Endothelial cell of umbilical vein (primary cell): ENCODE measurements around the gene LLCFC1. TPM values are rescaled to one million over a fixed set of nuclear protein-coding genes. Genes with fewer than 3 reads are reported as not detected.

ENCODE experiments used
- BruUV-seq: library from RNA; stranded (reverse); fragments of 400-500 nt; replicated peaks from 2 replicates; lab custom pipeline; 2021; lab: Mats Ljungman, UMichigan
- CTCF ChIA-PET: fragments of 300-600, 350-600 bp; sonication (Branson Sonifier 250); formaldehyde crosslinking; loops from one replicate; lab custom pipeline; 2021; ENCODE audit warnings: antibody characterized with exemption, inconsistent platforms; lab: Charles Lee
- POLR2A ChIA-PET: fragments of 300-600, 350-600 bp; sonication (Branson Sonifier 250); formaldehyde crosslinking; loops from one replicate; lab custom pipeline; 2021; ENCODE audit warnings: antibody characterized with exemption, inconsistent platforms; lab: Charles Lee
- DNase-seq: peaks from one replicate; pipeline ENCODE4 v3.0.0-alpha.2; 2011; ENCODE audit warnings: low read depth, low spot score
- FAIRE-seq: peaks from 2 replicates; lab custom pipeline; 2011; peaks lifted over from hg19 to GRCh38; lab: Jason Lieb, UNC
- H2AFZ ChIP-seq: 2 replicates; pipeline ENCODE4 v1.6.0; 2012; ENCODE audit warnings: low read depth, low read length, control low read depth, inconsistent platforms
- H3K27ac ChIP-seq: 2 replicates; pipeline ENCODE4 v1.5.1; 2011; ENCODE audit warnings: low read depth, mild to moderate bottlenecking, control low read depth, low read length, moderate library complexity; ENCODE audit not compliant: insufficient read depth
- H3K27me3 ChIP-seq, 2 experiments: 2 replicates each; pipeline versions ENCODE4 v1.6.0 to v1.6.1; 2011; ENCODE audit warnings: low read length in 2 of 2, mixed read lengths in 1 of 2; ENCODE audit not compliant: control insufficient read depth in 2 of 2, insufficient read depth in 2 of 2
- H3K36me3 ChIP-seq, 2 experiments: 2 replicates in 1 of 2; 3 replicates in 1 of 2; pipeline ENCODE4 v1.5.1; 2011; ENCODE audit warnings: low read length in 2 of 2, mild to moderate bottlenecking in 1 of 2, moderate library complexity in 1 of 2; ENCODE audit not compliant: control insufficient read depth in 2 of 2, insufficient read depth in 2 of 2; ENCODE audit errors: extremely low read depth in 1 of 2
- H3K4me1 ChIP-seq: 3 replicates; pipeline ENCODE4 v1.5.1; 2011; ENCODE audit warnings: mild to moderate bottlenecking, low read length; ENCODE audit not compliant: control insufficient read depth, insufficient read depth; ENCODE audit errors: extremely low read depth
- H3K4me2 ChIP-seq: 2 replicates; pipeline ENCODE4 v1.6.1; 2011; ENCODE audit warnings: low read length, control low read depth, mixed read lengths; ENCODE audit not compliant: insufficient read depth
- H3K4me3 ChIP-seq, 3 experiments: fragments of 200-600 bp in 1 of 3; sonication (generic), shearing (Covaris generic) in 1 of 3; replicated peaks in 1 of 3; 2 replicates each; pipeline ENCODE4 v1.5.1; 2011 to 2016; ENCODE audit warnings: control low read depth in 3 of 3, low read length in 3 of 3, mild to moderate bottlenecking in 2 of 3, inconsistent platforms in 1 of 3, low read depth in 1 of 3, moderate library complexity in 1 of 3; ENCODE audit not compliant: insufficient read depth in 1 of 3
- H3K79me2 ChIP-seq: 2 replicates; pipeline ENCODE4 v1.6.0; 2012; ENCODE audit warnings: low read length, inconsistent platforms; ENCODE audit not compliant: control insufficient read depth, insufficient read depth
- H3K9ac ChIP-seq: replicated peaks from 2 replicates; pipeline ENCODE3; 2011; ENCODE audit warnings: low read length, control low read depth; ENCODE audit not compliant: insufficient read depth; ENCODE audit errors: extremely low read depth
- H3K9me1 ChIP-seq: replicated peaks from 3 replicates; pipeline ENCODE4 v1.6.0; 2011; ENCODE audit warnings: mild to moderate bottlenecking, low read length; ENCODE audit not compliant: control insufficient read depth, insufficient read depth; ENCODE audit errors: extremely low read depth
- H3K9me3 ChIP-seq: replicated peaks from 2 replicates; pipeline ENCODE4 v1.5.1; 2012; ENCODE audit warnings: low read length, inconsistent platforms; ENCODE audit not compliant: control insufficient read depth, insufficient read depth
- H4K20me1 ChIP-seq: replicated peaks from 2 replicates; pipeline ENCODE3; 2011; ENCODE audit warnings: mild to moderate bottlenecking, low read length; ENCODE audit not compliant: control insufficient read depth, insufficient read depth; ENCODE audit errors: extremely low read depth
- CTCF ChIP-seq, 2 donors: IDR thresholded peaks; 1 replicate in 1 of 2; 2 replicates in 1 of 2; pipeline ENCODE4 v1.5.1; 2011; ENCODE audit warnings: low read length in 2 of 2, mild to moderate bottlenecking in 2 of 2, moderate library complexity in 2 of 2, control low read depth in 1 of 2, inconsistent platforms in 1 of 2, low read depth in 1 of 2; ENCODE audit not compliant: insufficient read depth in 1 of 2; ENCODE audit errors: extremely low read depth in 1 of 2
- EZH2 ChIP-seq: IDR thresholded peaks from 2 replicates; pipeline ENCODE4 v1.6.1; 2012; ENCODE audit warnings: borderline replicate concordance, low read depth, mild to moderate bottlenecking, moderate library complexity, low read length, inconsistent platforms; ENCODE audit not compliant: severe bottlenecking
- FOS ChIP-seq: IDR thresholded peaks from 2 replicates; pipeline ENCODE4 v1.6.1; 2011; ENCODE audit warnings: mild to moderate bottlenecking, low read length, moderate library complexity, borderline replicate concordance; ENCODE audit not compliant: insufficient read depth
- GATA2 ChIP-seq: IDR thresholded peaks from 2 replicates; pipeline ENCODE4 v1.7.0; 2011; ENCODE audit warnings: low read depth, mild to moderate bottlenecking, moderate library complexity, mixed read lengths, low read length; ENCODE audit not compliant: insufficient read length, insufficient read depth
- JUN ChIP-seq: IDR thresholded peaks from 2 replicates; pipeline ENCODE4 v1.6.1; 2011; ENCODE audit warnings: borderline replicate concordance, low read depth; ENCODE audit not compliant: insufficient read length, insufficient read depth
- MAX ChIP-seq: IDR thresholded peaks from 2 replicates; pipeline ENCODE4 v1.6.1; 2011; ENCODE audit not compliant: insufficient read depth, insufficient read length
- MYC ChIP-seq: IDR thresholded peaks from one replicate; pipeline ENCODE4 v1.6.1; 2011; ENCODE audit warnings: mild to moderate bottlenecking, low read depth, low read length
- POLR2A ChIP-seq: IDR thresholded peaks from 2 replicates; pipeline ENCODE4 v1.6.1; 2012; ENCODE audit warnings: low read depth, mild to moderate bottlenecking, control low read depth, low read length
- POLR2AphosphoS5 ChIP-seq: IDR thresholded peaks from 2 replicates; pipeline ENCODE4 v1.6.1; 2012; ENCODE audit warnings: low read depth, mild to moderate bottlenecking, control low read depth, low read length, moderate library complexity; ENCODE audit not compliant: insufficient read depth
- dilution Hi-C: fragments of 300-500 bp; cut with MboI; formaldehyde crosslinking; loops from one replicate; pipeline ENCODE4 v1.15.0; 2019; ENCODE audit warnings: low sequenced_read_pairs; ENCODE audit not compliant: extremely low pct_ligation_motif_present
- intact Hi-C: fragments of 100-400 bp; cut with micrococcal nuclease; formaldehyde crosslinking; loops from one replicate; pipeline ENCODE4 v1.10.0; 2022
- polyA plus RNA-seq, 4 experiments: library from polyadenylated mRNA; depleted of rRNA in 3 of 4; stranded (reverse) in 3 of 4; unstranded in 1 of 4; fragments of >200 nt; gene quantifications; 2 replicates each; pipeline versions ENCODE4 v1.2.1 to v1.2.3, GENCODE V29; 2011 to 2012; ENCODE audit warnings: missing spikeins in 1 of 4
- total RNA-seq: library from RNA; stranded (reverse); gene quantifications from 2 replicates; pipeline ENCODE4 v1.2.3, GENCODE V29; 2021

LLCFC1 gene
- total and polyA plus RNA-seq, 2 donors (not counting 3 experiments of a cell fraction or from before 2014, with no cell fraction given) = not detected

GRCh38 chr7:142913051-142913450 is 26.2 kb upstream of the LLCFC1 start:
- no peaks in the 10 kb centered on the region for H3K27me3 ChIP-seq
- no peak overlapping the region for H3K9ac ChIP-seq
- H3K36me3 ChIP-seq = no peaks in the 10 kb centered on the region
- H3K9me3 ChIP-seq = no peaks in the 10 kb centered on the region
- ChIA-PET POLR2A (no interaction called here), CTCF (interaction anchor here (1.4 kb wide), 1 partner anchor 32 kb away, joined by 4 read pairs; no protein-coding TSS in a partner anchor)
- H3K27ac ChIP-seq = no peak overlapping the region
- dilution Hi-C loops = no loop called here
- no peaks in the 10 kb centered on the region for H3K4me1 ChIP-seq
- H3K4me2 ChIP-seq = no peak overlapping the region
- no peak for DNase-seq
- no peaks in the 10 kb centered on the region for H4K20me1 ChIP-seq
- H3K9me1 ChIP-seq = no peaks in the 10 kb centered on the region
- no peak for TF ChIP-seq JUN
- no peak for TF ChIP-seq GATA2
- no peak for TF ChIP-seq CTCF (IDR thresholded peaks at IDR 0.05; ENCODE audit: extremely low read depth in 1 of 2, insufficient read depth in 1 of 2, low read depth in 1 of 2, low read length in 2 of 2)
- TF ChIP-seq POLR2AphosphoS5 = no peak
- no peak for TF ChIP-seq MAX
- TF ChIP-seq POLR2A = no peak
- no peak for TF ChIP-seq MYC
- TF ChIP-seq FOS = no peak
- no peak for TF ChIP-seq EZH2
- FAIRE-seq = no peak
- intact Hi-C loops = no loop called here
- no TSS peak for BruUV-seq
- no peaks in the 10 kb centered on the region for H3K79me2 ChIP-seq
- H3K4me3 ChIP-seq = no peak overlapping the region
- no peak overlapping the region for H2AFZ ChIP-seq
